ENCODE measurements around the gene BCHE. TPM values are rescaled to one million over a fixed set of nuclear protein-coding genes. Genes with fewer than 3 reads are reported as not detected.

BCHE gene
- total and polyA plus RNA-seq, 4 donors = 1.7 to 47.8 (median 4.3) TPM

GRCh38 chr3:165855581-165855980 lies 18.4 kb upstream of the BCHE start:
- DNase-seq = no peak
- no peaks in the 10 kb centered on the region for H3K9me3 ChIP-seq (ENCODE audit: control insufficient read depth in 4 of 4, insufficient read depth in 3 of 4, low read length in 3 of 4)
- no peaks in the 10 kb centered on the region for H3K27me3 ChIP-seq (ENCODE audit: control insufficient read depth in 3 of 3, insufficient read depth in 3 of 3, low read length in 2 of 3)
- no peak overlapping the region for H3K9ac ChIP-seq (ENCODE audit: insufficient read depth in 1 of 2, low read length in 2 of 2)
- H3K36me3 ChIP-seq (ENCODE audit: control insufficient read depth in 4 of 4, insufficient read depth in 4 of 4, low read length in 4 of 4) = no peaks in the 10 kb centered on the region
- peaks cover 0 to 4% (median 0%) of the 10 kb centered on the region in 5 donors for H3K4me1 ChIP-seq (ENCODE audit: control insufficient read depth in 5 of 5, insufficient read depth in 5 of 5, low read length in 5 of 5)
- H3K4me3 ChIP-seq = no peak overlapping the region
- TF ChIP-seq CTCF (IDR thresholded peaks at IDR 0.05; ENCODE audit: control extremely low read depth, extremely low read depth) = no peak
- H3K27ac ChIP-seq (ENCODE audit: low read depth in 1 of 2, low read length in 1 of 2) = no peak overlapping the region
- no peak for ATAC-seq (ENCODE audit: insufficient read depth, low FRiP score)

- Histone ChIP-seq H3K27ac (ENCODE audit: low read depth in 1 of 2, low read length in 1 of 2) (no peak overlapping the region), H3K9ac (ENCODE audit: insufficient read depth in 1 of 2, low read length in 2 of 2) (no peak overlapping the region), H3K27me3 (ENCODE audit: control insufficient read depth in 3 of 3, insufficient read depth in 3 of 3, low read length in 2 of 3) (no peaks in the 10 kb centered on the region), H3K36me3 (ENCODE audit: control insufficient read depth in 4 of 4, insufficient read depth in 4 of 4, low read length in 4 of 4) (no peaks in the 10 kb centered on the region), H3K4me3 (no peak overlapping the region), H3K9me3 (ENCODE audit: control insufficient read depth in 4 of 4, insufficient read depth in 3 of 4, low read length in 3 of 4) (no peaks in the 10 kb centered on the region), H3K4me1 (ENCODE audit: control insufficient read depth in 5 of 5, insufficient read depth in 5 of 5, low read length in 5 of 5) (peaks cover 0 to 4% (median 0%) of the 10 kb centered on the region in 5 donors)
- ATAC-seq (ENCODE audit: insufficient read depth, low FRiP score) (no peak), DNase-seq (peak in 2 of 3 donors; percentile 30 to 46)
- WGBS, 2 donors = 57 to 58% methylated on average over 1 of the region's 1 CpG
- no peak for TF ChIP-seq CTCF (IDR thresholded peaks at IDR 0.05; ENCODE audit: control extremely low read depth, extremely low read depth)
These were observed 17.5 kb upstream of the BCHE start for GRCh38 chr3:165854696-165855095.

GRCh38 chr3:165852711-165853110 lies 15.5 kb upstream of the BCHE start:
- Histone ChIP-seq H3K9ac (ENCODE audit: insufficient read depth in 1 of 2, low read length in 2 of 2) (no peak overlapping the region), H3K27ac (ENCODE audit: low read depth in 1 of 2, low read length in 1 of 2) (no peak overlapping the region), H3K27me3 (ENCODE audit: control insufficient read depth in 3 of 3, insufficient read depth in 3 of 3, low read length in 2 of 3) (no peaks in the 10 kb centered on the region), H3K9me3 (ENCODE audit: control insufficient read depth in 4 of 4, insufficient read depth in 3 of 4, low read length in 3 of 4) (no peaks in the 10 kb centered on the region), H3K4me1 (ENCODE audit: control insufficient read depth in 5 of 5, insufficient read depth in 5 of 5, low read length in 5 of 5) (peaks cover 0 to 4% (median 0%) of the 10 kb centered on the region in 5 donors), H3K36me3 (ENCODE audit: control insufficient read depth in 4 of 4, insufficient read depth in 4 of 4, low read length in 4 of 4) (no peaks in the 10 kb centered on the region), H3K4me3 (no peak overlapping the region)
- DNase-seq = no peak
- no peak for TF ChIP-seq CTCF (IDR thresholded peaks at IDR 0.05; ENCODE audit: control extremely low read depth, extremely low read depth)
- ATAC-seq (ENCODE audit: insufficient read depth, low FRiP score) = no peak

- TF ChIP-seq CTCF (IDR thresholded peaks at IDR 0.05; ENCODE audit: control extremely low read depth, extremely low read depth) = no peak
- H3K27ac ChIP-seq (ENCODE audit: low read depth in 1 of 2, low read length in 1 of 2) = no peak overlapping the region
- DNase-seq (no peak), ATAC-seq (ENCODE audit: insufficient read depth, low FRiP score) (no peak)
- no peaks in the 10 kb centered on the region for H3K9me3 ChIP-seq (ENCODE audit: control insufficient read depth in 4 of 4, insufficient read depth in 3 of 4, low read length in 3 of 4)
- WGBS, 2 donors = 47 to 73% methylated on average over 2 of the region's 2 CpGs
- no peaks in the 10 kb centered on the region for H3K27me3 ChIP-seq (ENCODE audit: control insufficient read depth in 3 of 3, insufficient read depth in 3 of 3, low read length in 2 of 3)
- H3K4me3 ChIP-seq = no peak overlapping the region
- no peak overlapping the region for H3K9ac ChIP-seq (ENCODE audit: insufficient read depth in 1 of 2, low read length in 2 of 2)
- no peaks in the 10 kb centered on the region for H3K36me3 ChIP-seq (ENCODE audit: control insufficient read depth in 4 of 4, insufficient read depth in 4 of 4, low read length in 4 of 4)
- peaks cover 0 to 4% (median 0%) of the 10 kb centered on the region in 5 donors for H3K4me1 ChIP-seq (ENCODE audit: control insufficient read depth in 5 of 5, insufficient read depth in 5 of 5, low read length in 5 of 5)
These were observed 15.0 kb upstream of the BCHE start for GRCh38 chr3:165852191-165852590.
